ENCODE data around the gene CPLANE1.

DNA sequence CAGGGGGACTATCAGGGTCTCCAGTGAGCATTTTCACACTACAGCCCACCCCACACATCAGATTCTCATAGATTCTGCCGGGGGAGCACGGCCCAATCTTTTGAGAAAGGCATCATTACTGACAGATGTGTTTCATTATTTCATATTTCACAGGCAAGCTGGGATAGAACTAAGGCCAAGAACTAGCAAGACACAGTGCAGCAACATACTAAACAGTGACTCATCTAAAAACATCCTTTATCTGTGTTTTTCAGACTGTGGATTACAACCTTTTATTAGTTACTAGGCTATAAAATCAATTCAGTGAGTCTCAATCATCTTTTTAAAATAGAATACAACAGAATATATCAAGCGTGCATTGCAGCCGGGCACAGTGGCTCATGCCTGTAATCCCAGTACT, 59.8 kb downstream of the CPLANE1 start:
- no peak for TF ChIP-seq ARNT (IDR thresholded peaks at IDR 0.05)
- TF ChIP-seq FOXA1 (IDR thresholded peaks at IDR 0.05), result no peak
- no peak for TF ChIP-seq FOXM1 (IDR thresholded peaks at IDR 0.05; ENCODE audit: borderline replicate concordance)
- no peak for TF ChIP-seq ZNF384 (IDR thresholded peaks at IDR 0.05)
- TF ChIP-seq SUZ12 (IDR thresholded peaks at IDR 0.05), result no peak
- TF ChIP-seq ELF4 (IDR thresholded peaks at IDR 0.05), result no peak
- TF ChIP-seq HDGF (IDR thresholded peaks at IDR 0.05; ENCODE audit: borderline replicate concordance), result no peak
- no peak for TF ChIP-seq TARDBP (IDR thresholded peaks at IDR 0.05)
- no peak for TF ChIP-seq BHLHE40 (IDR thresholded peaks at IDR 0.05; ENCODE audit: borderline replicate concordance)
- no peak for TF ChIP-seq FOXK2 (IDR thresholded peaks at IDR 0.05)
